ENCODE measurements around the gene SLC52A3. TPM values are rescaled to one million over a fixed set of nuclear protein-coding genes. Genes with fewer than 3 reads are reported as not detected.

SLC52A3 gene
- total and polyA plus RNA-seq, 8 donors: 0.46 to 24.0 (median 1.9) TPM

DNA sequence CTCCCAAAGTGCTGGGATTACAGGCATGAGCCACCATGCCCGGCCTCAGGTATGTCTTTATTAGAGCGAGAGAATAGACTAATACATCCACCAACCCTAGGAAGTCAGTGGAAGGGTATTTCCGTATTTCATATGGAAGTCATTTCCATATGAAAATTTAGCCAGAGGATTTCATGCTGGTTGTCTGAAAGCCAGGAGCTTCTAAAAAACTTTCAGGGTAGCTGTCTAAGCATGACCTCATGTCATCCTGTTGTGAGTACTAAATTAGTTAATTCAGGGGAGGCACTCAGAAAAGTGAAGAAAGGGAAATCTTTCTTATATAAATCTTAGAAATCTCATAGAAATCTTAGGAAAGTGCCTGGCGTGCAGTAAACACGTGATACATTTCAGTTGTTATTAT, 16.5 kb downstream of the SLC52A3 start:
- WGBS, 5 donors: 76 to 95% (median 90%) methylated on average over 5 of the region's 5 CpGs
- H3K9me3 ChIP-seq: no peaks in the 10 kb centered on the region
- peaks cover 0 to 11% (median 0%) of the 10 kb centered on the region in 3 donors for H3K27me3 ChIP-seq
- TF ChIP-seq, protein P1, sequence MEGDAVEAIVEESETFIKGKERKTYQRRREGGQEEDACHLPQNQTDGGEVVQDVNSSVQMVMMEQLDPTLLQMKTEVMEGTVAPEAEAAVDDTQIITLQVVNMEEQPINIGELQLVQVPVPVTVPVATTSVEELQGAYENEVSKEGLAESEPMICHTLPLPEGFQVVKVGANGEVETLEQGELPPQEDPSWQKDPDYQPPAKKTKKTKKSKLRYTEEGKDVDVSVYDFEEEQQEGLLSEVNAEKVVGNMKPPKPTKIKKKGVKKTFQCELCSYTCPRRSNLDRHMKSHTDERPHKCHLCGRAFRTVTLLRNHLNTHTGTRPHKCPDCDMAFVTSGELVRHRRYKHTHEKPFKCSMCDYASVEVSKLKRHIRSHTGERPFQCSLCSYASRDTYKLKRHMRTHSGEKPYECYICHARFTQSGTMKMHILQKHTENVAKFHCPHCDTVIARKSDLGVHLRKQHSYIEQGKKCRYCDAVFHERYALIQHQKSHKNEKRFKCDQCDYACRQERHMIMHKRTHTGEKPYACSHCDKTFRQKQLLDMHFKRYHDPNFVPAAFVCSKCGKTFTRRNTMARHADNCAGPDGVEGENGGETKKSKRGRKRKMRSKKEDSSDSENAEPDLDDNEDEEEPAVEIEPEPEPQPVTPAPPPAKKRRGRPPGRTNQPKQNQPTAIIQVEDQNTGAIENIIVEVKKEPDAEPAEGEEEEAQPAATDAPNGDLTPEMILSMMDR (IDR thresholded peaks at IDR 0.05): no peak
- no peak for TF ChIP-seq EP300 (IDR thresholded peaks at IDR 0.05)
- TF ChIP-seq POLR2A (IDR thresholded peaks at IDR 0.05): no peak
- no peak for TF ChIP-seq POLR2AphosphoS5 (IDR thresholded peaks at IDR 0.05)
- H3K4me1 ChIP-seq: no peaks in the 10 kb centered on the region
- H3K36me3 ChIP-seq: no peaks in the 10 kb centered on the region
- no peak overlapping the region for H3K27ac ChIP-seq
- intact Hi-C loops (cut with DNase I; ENCODE audit: low total_unique reads): no loop called here
- no peak for DNase-seq
- H3K4me3 ChIP-seq: no peak overlapping the region

DNA sequence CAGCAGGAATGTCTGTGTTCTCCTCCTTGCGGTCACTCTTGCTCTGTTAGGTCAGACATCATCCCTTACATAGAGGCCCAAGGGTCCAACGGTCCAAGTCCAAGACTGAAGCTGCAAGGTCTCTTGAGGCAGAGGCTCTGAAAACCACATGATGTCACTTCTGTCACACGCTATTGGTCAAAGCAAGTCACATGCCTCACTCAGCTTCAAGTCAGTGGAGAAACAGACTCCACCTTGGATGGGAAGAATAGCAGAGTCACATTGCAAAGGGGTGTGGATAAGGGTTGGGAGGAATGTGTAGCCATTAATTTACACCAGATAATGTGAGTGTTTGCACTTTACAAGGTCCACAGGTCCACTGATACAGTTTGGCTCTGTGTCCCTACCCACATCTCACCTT, 17.5 kb downstream of the SLC52A3 start:
- DNase-seq: peak in 1 of 2 donors; percentile 70
- Histone ChIP-seq H3K4me1 (no peaks in the 10 kb centered on the region), H3K4me3 (no peak overlapping the region), H3K27me3 (peaks cover 0 to 5% (median 0%) of the 10 kb centered on the region in 3 donors), H3K27ac (no peak overlapping the region), H3K36me3 (no peaks in the 10 kb centered on the region), H3K9me3 (peaks cover 0 to 9% (median 4%) of the 10 kb centered on the region in 4 donors)
- TF ChIP-seq POLR2AphosphoS5 (IDR thresholded peaks at IDR 0.05): peak in 1 of 3 donors; percentile 55
- TF ChIP-seq, protein P1 (IDR thresholded peaks at IDR 0.05): no peak
- intact Hi-C loops (cut with DNase I; ENCODE audit: low total_unique reads): no loop called here
- WGBS, 5 donors: 62 to 77% (median 72%) methylated on average over 3 of the region's 3 CpGs

DNA sequence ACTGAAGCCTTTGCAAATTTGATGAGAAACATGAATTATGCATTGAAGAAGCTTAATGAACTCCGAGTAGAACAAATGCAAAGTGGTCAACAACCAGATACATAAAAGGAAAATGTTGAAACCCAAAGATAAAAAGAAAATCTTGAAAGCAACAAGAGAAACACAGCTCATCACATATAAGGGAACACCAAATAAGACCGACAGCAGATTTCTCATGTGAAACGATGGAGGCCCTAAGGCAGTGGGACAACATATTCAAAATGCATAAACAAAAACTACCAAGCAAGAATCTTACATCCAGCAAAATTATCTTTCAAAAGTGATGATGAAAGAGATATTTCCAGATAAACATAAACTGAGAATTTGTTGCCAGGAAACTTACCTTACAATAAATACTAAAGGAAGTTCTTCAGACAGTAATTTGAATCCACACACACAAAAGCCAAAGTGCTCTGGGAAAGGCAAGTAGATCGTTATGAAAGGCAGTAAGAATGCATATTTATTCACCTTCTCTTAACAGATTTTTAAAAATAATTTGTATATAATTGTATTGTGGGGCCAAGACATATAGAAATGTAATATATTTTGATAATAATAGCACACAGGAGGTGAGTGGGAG, 22.5 kb downstream of the SLC52A3 start:
- Histone ChIP-seq H3K36me3 (no peaks in the 10 kb centered on the region), H3K27ac (no peak overlapping the region), H3K4me1 (no peaks in the 10 kb centered on the region), H3K9me3 (peaks cover 0 to 27% (median 19%) of the 10 kb centered on the region in 4 donors), H3K27me3 (peaks cover 0 to 20% (median 0%) of the 10 kb centered on the region in 3 donors), H3K4me3 (no peak overlapping the region)
- DNase-seq: no peak
- intact Hi-C loops (cut with DNase I; ENCODE audit: low total_unique reads): no loop called here
- TF ChIP-seq, protein P1 (IDR thresholded peaks at IDR 0.05): no peak
- TF ChIP-seq POLR2A (IDR thresholded peaks at IDR 0.05) (no peak), POLR2AphosphoS5 (IDR thresholded peaks at IDR 0.05) (no peak)
- 86 to 90% (median 90%) methylated on average over 4 of the region's 4 CpGs for WGBS, 5 donors

DNA sequence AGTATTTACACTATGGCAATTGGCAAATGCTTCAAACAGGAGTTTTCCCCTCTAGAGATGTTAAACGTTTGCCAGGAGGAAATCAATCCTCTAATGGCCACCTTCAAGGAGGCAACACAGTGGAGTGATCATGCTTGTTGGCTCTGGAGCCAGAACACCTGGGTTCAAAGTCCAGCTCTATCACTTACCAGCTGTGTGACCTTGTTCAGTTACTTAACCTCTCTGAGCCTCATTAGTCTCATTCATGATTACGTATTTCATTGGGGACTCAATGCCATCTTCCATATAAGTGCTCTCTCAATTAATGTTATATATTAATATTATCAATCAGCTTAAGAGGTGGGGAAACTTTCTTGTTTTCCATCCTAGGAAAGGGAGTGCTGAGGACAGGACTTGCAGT, 26.1 kb downstream of the SLC52A3 start:
- Histone ChIP-seq H3K27ac (no peak overlapping the region), H3K9me3 (peaks cover 0 to 27% (median 19%) of the 10 kb centered on the region in 4 donors), H3K4me3 (no peak overlapping the region), H3K4me1 (peaks cover 0 to 7% (median 5%) of the 10 kb centered on the region in 4 donors), H3K36me3 (no peaks in the 10 kb centered on the region), H3K27me3 (peaks cover 0 to 26% (median 0%) of the 10 kb centered on the region in 3 donors)
- intact Hi-C loops (cut with DNase I; ENCODE audit: low total_unique reads): no loop called here
- DNase-seq: no peak
- TF ChIP-seq, protein P1 (IDR thresholded peaks at IDR 0.05): no peak
- no peak for TF ChIP-seq EP300 (IDR thresholded peaks at IDR 0.05)
- no peak for TF ChIP-seq POLR2AphosphoS5 (IDR thresholded peaks at IDR 0.05)
- no peak for TF ChIP-seq POLR2A (IDR thresholded peaks at IDR 0.05)
- whole genome bisulfite sequencing, 5 donors: 61 to 71% (median 65%) methylated on average over 2 of the region's 2 CpGs

Data from stomach (tissue), 9 donors.